ENCODE measurements around the gene ADAM15.

ADAM15 gene

DNA sequence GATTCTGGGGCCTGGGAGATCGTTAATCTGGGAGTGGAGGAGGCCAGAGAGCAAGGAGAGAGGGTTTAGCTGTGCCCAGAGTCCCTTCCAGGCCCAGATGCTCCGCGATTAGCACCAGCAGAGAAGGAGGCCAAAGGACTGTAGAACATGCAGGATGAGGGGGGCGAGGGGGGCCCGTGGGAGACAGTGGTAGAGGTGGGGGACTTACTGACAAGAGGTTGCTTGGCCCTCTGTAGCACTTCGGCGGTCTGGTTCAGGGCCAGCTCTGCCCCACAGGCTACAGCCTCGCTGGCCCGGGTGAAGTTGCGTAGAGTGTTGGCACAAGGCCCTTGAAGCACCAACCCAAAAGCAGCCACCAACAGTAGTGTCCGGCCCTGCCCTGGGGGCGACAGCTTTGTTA lies 18.2 kb upstream of the ADAM15 start:
- DNase-seq (ENCODE audit: low spot score): no peak

- no peak for DNase-seq (ENCODE audit: low spot score)
These were observed 17.6 kb upstream of the ADAM15 start, which contains the start of the genes DCST1 and DCST2 for GRCh38 chr1:155033524-155033923. DCST1 (plus strand) TSS chr1:155033824; CDS start chr1:155034037, 213 bp downstream. DCST2 (minus strand) TSS chr1:155033781; CDS start chr1:155033701, 80 bp downstream.

DNA sequence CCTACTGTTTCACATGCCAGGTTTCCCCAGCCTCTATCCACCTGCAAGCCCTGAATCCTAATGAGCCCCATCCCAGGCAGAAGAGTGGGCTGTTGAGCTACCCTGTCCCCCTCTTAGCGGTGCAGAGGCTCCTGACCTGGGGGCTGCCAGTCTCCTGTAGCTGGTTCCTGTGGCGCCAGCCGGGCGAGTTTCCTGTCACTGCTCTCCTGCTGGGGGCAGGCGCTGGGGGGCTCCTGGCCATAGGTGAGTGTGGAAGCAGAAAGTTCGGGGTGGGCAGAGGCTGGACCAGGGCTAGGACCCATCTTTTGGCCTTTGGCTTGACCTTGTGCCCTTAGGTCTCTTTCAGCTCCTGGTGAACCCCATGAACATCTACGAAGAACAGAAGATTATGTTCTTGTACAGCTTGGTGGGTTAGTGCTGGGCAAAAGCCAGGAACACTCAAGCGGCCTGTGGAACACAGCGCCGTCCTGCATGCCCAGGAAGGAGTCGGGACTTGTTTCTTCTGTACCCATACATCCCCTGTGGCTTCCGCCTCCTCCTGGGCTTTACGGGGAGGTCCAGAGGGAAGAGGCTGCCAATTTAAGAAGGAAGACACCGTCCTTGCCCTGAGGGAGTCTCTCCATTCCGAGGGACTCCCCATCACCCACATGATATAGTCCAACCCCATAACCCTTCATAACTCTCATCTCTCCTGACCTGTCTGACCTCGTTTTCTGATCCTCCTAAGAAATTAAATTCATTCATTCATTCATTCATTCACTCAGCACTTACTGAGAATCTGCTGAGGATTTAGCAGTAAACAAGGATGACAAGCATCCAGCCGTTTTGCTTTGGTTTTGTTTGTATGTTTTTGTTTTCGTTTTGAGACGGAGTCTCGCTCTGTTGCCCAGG lies 16.6 kb upstream of the ADAM15 start:
- DNase-seq (ENCODE audit: low spot score): no peak

GRCh38 chr1:155035936-155036335 lies 15.2 kb upstream of the ADAM15 start:
- DNase-seq (ENCODE audit: low spot score): no peak

DNA sequence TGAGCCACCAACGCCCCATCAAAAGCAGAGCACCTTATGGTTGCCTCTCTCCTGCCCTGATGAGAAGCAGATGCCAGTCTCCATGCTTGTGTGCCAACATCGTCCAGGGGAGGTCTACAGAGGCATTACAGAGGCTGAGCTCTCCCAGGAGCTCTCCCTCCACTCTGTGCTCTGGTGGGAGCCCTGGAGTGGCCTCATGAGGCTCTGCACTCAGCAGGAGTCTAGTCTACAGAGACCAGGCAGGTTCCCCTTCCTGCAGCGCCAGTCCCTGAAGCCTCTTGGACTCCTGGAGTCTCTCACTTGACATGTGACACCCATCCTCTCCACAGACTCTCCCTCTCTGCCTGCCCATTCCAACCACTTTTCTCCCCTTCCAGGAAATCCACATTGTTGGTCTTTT lies 14.1 kb upstream of the ADAM15 start:
- DNase-seq (ENCODE audit: low spot score): no peak

DNA sequence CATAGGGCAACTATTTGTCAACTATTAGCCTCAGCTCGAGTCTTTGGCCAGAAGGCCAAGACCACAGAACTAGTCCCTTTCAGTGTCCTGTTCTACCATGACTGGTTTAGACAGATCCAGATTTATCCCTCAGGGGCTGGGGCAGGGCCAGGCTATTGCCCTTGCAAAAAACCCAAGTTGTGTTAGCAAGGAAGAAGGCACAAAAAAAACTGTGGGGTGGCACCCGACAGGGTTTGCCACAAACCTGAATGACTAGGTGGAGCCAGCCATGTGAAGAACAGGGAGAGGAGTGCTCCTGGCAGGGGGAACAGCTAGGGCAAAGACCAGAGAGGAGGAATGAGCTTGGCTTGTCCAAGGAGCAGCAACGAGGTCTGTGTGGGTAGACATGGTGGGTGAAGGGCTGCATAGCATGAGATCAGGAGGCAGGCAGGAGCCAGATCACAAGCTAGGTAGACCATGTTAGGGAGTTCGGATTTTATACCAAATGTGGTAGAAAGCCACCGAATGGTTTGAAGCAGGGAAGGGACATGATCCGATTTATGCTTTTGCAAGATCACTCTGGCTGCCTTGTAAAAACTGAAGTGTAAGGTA lies 13.2 kb upstream of the ADAM15 start:
- no peak for DNase-seq (ENCODE audit: low spot score)

DNA sequence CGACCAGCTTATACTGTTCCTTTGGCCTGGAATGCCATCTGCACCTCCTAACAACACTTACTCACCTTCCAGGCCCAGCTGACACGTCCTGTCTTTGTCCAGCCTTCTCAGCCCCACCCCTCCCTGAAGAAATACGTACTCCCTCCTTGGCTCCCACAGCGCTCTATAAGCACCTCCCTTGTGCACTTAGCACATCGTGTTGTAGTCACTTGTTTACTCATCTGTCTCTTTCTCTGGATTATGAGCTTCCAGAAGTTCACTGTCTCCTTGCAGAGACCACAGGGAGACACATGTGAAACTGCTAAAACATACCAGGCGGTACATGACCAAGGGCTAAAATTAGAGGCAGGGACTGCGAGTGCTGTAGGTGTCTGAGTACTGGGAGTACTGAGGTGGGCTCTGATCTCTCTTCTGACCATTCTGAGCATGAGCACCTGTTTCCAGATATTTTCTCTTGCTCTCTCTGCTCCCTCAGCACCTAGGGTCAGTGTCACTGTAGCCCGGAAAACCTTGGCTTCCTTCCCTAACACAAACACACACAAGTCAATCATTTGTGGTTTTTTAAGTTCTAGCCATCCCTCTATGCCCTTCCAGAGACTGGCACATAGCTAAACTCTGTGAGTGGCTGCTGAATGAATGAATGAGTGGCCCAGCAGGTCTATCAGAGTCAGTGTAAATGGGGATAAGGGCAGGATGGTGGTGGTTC lies 12.4 kb upstream of the ADAM15 start:
- DNase-seq (ENCODE audit: low spot score): no peak

- DNase-seq (ENCODE audit: low spot score): no peak
These were observed 11.8 kb upstream of the ADAM15 start for GRCh38 chr1:155039308-155039669.

- DNase-seq (ENCODE audit: low spot score): no peak
These were observed 10.6 kb upstream of the ADAM15 start for GRCh38 chr1:155040358-155041093.

GRCh38 chr1:155042789-155043188 lies 8.3 kb upstream of the ADAM15 start:
- no peak for DNase-seq (ENCODE audit: low spot score)

- no peak for DNase-seq (ENCODE audit: low spot score)
These were observed 7.8 kb upstream of the ADAM15 start for GRCh38 chr1:155043301-155043702.

DNA sequence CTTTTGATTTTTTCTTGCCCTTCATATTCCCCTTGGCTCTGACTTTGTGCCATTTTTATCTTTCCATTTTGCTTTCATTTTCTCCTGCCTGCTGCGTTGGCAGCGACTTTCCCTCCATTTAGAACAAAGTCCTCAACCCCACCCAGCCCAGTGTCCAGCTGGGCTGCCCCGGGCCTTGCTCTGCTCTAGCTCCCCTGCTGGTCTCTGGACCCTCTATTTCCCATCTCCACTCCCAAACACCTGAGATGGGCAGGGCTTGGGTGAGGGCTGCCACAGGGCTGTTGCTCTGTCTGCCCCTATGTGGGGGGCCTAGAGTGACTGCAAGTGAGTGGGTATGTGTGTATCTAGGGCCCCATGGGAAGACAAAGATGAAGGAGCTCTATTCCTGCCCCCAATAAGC lies 7.3 kb upstream of the ADAM15 start:
- no peak for DNase-seq (ENCODE audit: low spot score)

GRCh38 chr1:155044365-155044764 lies 6.8 kb upstream of the ADAM15 start:
- DNase-seq (ENCODE audit: low spot score): no peak

DNA sequence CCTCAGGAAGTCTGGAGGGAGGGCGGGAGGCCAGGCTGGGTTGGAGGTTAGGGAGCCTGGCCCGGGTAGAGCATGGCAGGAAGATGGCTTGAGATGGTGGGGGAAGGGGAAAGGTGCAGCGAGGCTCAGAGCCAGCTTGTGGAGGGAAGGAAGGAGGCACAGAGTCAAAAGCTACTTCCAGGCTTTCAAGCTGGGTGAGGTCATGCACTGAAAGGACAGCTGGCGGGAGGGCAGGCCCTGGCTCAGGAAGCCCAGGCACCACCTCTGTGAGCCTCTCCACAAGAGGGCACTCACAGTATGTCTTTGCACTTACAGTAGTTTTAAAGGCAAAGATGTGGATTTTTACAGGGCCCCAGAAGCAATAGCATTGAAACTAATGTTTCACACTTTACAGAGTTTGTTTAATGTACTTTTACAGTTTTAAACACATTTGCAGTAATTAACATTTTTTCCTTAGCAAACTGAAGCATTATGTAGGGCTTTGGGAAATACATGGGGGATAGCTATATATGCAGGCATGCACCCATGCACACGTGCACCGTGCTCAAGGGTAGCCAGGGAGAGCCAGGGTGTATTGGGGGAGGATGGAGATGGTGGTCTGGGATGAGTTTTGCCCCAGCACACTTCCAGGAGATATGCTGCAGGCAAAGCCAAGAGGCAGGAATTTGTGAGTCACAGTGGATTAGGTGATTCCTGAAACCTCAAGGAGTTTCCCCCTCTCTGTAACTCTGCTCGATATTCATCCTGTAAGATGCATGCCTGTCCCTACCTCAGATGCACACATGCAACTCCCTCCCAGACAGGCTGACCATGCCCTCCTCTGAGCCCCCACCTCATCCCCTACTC lies 6.1 kb upstream of the ADAM15 start:
- peak; percentile 90 for DNase-seq (ENCODE audit: low spot score)

DNA sequence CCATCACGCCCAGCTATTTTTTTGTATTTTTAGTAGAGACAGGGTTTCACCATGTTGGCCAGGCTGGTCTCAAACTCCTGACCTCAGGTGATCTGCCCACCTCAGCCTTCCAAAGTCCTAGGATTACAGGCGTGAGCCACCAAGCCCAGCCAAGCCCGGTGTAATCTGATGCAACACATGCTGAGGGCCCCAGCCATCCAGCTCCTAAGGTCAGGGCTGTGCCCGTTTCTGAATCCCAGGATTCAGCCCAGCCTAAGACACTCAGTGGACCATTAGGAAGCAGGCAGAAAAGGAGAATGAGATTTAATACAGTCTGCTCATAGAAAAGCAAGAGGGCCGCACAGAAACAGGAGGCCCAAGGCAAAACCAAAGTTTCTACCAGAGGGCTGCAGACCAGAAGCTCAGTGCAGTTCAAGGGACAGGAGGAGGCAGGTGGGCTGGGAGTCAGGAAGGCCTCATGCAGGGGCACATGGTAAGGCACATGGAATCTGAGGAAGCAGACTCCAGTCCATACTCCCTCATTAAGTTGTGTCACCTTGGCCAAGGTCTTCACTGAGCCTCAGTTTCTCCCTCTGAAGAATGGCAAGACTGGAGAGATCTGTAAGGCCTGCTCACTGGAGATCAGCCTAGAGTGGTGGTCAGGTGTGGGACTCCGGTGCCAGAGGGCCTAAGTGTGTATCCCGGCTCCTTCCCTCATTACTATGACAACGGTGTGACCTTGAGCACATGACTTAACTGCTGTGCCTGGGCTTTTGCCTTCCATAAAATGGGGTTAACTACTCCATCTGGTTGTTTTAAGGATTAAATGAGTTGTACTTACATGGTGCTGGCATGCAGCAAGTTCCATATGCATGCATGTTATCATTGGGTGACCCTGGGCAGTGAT lies 2.4 kb upstream of the ADAM15 start:
- no peak for DNase-seq (ENCODE audit: low spot score)

GRCh38 chr1:155049651-155050559 lies 1.2 kb upstream of the ADAM15 start:
- DNase-seq (ENCODE audit: low spot score): peak; percentile 76

DNA sequence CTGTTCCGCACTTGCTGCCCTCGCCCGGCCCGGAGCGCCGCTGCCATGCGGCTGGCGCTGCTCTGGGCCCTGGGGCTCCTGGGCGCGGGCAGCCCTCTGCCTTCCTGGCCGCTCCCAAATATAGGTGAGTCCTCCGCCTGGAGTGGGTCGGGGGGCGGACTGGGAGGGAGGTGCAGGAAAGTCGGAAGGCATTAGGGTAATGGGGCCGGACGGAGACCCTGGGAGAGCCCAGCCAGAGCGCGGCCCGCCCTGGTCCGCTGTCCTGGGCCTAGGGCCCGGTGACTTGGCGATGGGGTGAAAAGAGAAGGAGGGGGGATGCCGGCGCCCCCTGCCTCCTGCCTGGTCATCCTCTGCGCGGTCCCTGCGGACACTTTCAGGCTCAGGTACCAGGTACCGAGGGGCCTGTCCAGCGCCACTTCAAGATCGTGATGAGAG lies 243 bp downstream of the ADAM15 start:
- DNase-seq (ENCODE audit: low spot score): no peak

GRCh38 chr1:155051777-155052398 lies 772 bp downstream of the ADAM15 start:
- DNase-seq (ENCODE audit: low spot score): peak; percentile 70

All from hepatic stellate cell (primary cell).